K562 treated with DMSO at 1 percent for 4 hours (cell line): Measurements from ENCODE around the gene MYO18A. TPM values are rescaled to one million over a fixed set of nuclear protein-coding genes. Genes with fewer than 3 reads are reported as not detected.

Experiments
- total RNA-seq: library from RNA; unstranded; fragments of 300-600 nt; gene quantifications from 2 replicates; pipeline ENCODE4 v1.2.3, GENCODE V29; 2022; ENCODE audit not compliant: insufficient read depth

Gene MYO18A
- total RNA-seq: 21.8 and 25.7 TPM in 2 replicates

GRCh38 chr17:29180034-29180787 is at the start of gene MYO18A:
Gene MYO18A, minus strand, starts transcription at chr17:29180398. Its CDS starts 13,458 bp downstream, at chr17:29166940.

GRCh38 chr17:29042679-29043538 is 137.3 kb downstream of the MYO18A start, which contains the start of gene PIPOX:
Gene PIPOX, plus strand, starts transcription at chr17:29043141. Its CDS starts 85 bp downstream, at chr17:29043226.

Other genes with a start within 250 kb of the MYO18A start
- gene PHF12, start 228.9 kb downstream of the MYO18A start, total RNA-seq: 27.3 and 34.0 TPM in 2 replicates
- gene SEZ6, start 174.4 kb downstream of the MYO18A start, total RNA-seq: not detected in 2 replicates
- 1.2 TPM in 1 of 2 replicates, not detected in the other for gene PIPOX, start 137.3 kb downstream of the MYO18A start, total RNA-seq
- gene CRYBA1, start 66.5 kb upstream of the MYO18A start, total RNA-seq: not detected in 2 replicates
- 8.9 and 13.3 TPM in 2 replicates for gene NUFIP2, start 113.8 kb upstream of the MYO18A start, total RNA-seq
- 7.2 and 10.6 TPM in 2 replicates for gene TAOK1, start 210.0 kb upstream of the MYO18A start, total RNA-seq